Panc1 (cell line): ENCODE data around the gene ZFHX2. TPM values are rescaled to one million over a fixed set of nuclear protein-coding genes. Genes with fewer than 3 reads are reported as not detected.

Source experiments
- ATAC-seq: fragments of 200-7000 bp; cut with Tn5 transposase; 2 replicates; pipeline ENCODE4 v1.9.1; 2020; ENCODE audit warnings: mild to moderate bottlenecking, moderate library complexity
- BruUV-seq: library from RNA; stranded (reverse); fragments of 400-500 nt; replicated peaks from 2 replicates; lab custom pipeline; 2021; lab: Mats Ljungman, UMichigan
- CTCF ChIA-PET: fragments of 300-600 bp; sonication (Branson Sonifier 250); formaldehyde crosslinking; loops from one replicate; lab custom pipeline; 2022; ENCODE audit warnings: antibody characterized with exemption; lab: Charles Lee
- POLR2A ChIA-PET: fragments of 300-600 bp; sonication (Branson Sonifier 250); formaldehyde crosslinking; loops from one replicate; lab custom pipeline; 2022; ENCODE audit warnings: antibody characterized with exemption; lab: Charles Lee
- DNase-seq: peaks from one replicate; pipeline ENCODE4 v3.0.0-alpha.2; 2010; ENCODE audit warnings: low read depth, low spot score
- H3K27ac ChIP-seq: 2 replicates; pipeline ENCODE4 v1.5.1; 2011; ENCODE audit warnings: mild to moderate bottlenecking, low read length, inconsistent platforms
- H3K27me3 ChIP-seq: fragments of 200-500 bp; sonication (Bioruptor generic); 2 replicates; pipeline ENCODE4 v1.6.0; 2014; ENCODE audit warnings: low read length, inconsistent platforms; ENCODE audit not compliant: control insufficient read depth, insufficient read depth
- H3K36me3 ChIP-seq: fragments of 200-500 bp; sonication (Bioruptor generic); 2 replicates; pipeline ENCODE4 v1.5.1; 2014; ENCODE audit warnings: inconsistent platforms, mild to moderate bottlenecking, low read length, moderate library complexity; ENCODE audit not compliant: control insufficient read depth, insufficient read depth
- H3K4me1 ChIP-seq: 2 replicates; pipeline ENCODE4 v1.5.1; 2011; ENCODE audit warnings: inconsistent platforms, mild to moderate bottlenecking, low read length, moderate library complexity; ENCODE audit not compliant: control insufficient read depth, insufficient read depth
- H3K4me3 ChIP-seq, 2 experiments: 2 replicates each; pipeline ENCODE4 v1.5.1; 2011 to 2012; ENCODE audit warnings: low read depth in 2 of 2, low read length in 2 of 2, mild to moderate bottlenecking in 2 of 2, inconsistent platforms in 1 of 2, moderate library complexity in 1 of 2
- H3K9me3 ChIP-seq: fragments of 200-500 bp; sonication (Bioruptor generic); 2 replicates; pipeline ENCODE4 v1.5.1; 2014; ENCODE audit warnings: low read depth, mild to moderate bottlenecking, inconsistent platforms, low read length, moderate library complexity; ENCODE audit not compliant: control insufficient read depth, insufficient read depth
- POLR2AphosphoS5 ChIP-seq: IDR thresholded peaks from 2 replicates; pipeline ENCODE4 v1.6.1; 2012; ENCODE audit warnings: mild to moderate bottlenecking, low read depth, low read length, moderate library complexity
- SIN3A ChIP-seq: IDR thresholded peaks from 2 replicates; pipeline ENCODE4 v1.6.1; 2012; ENCODE audit warnings: low read depth, mild to moderate bottlenecking, low read length, moderate library complexity, borderline replicate concordance; ENCODE audit not compliant: insufficient read depth
- TCF7L2 ChIP-seq: IDR thresholded peaks from 2 replicates; pipeline ENCODE4 v1.6.1; 2011; ENCODE audit warnings: mild to moderate bottlenecking, low read depth, low read length, inconsistent platforms
- in situ Hi-C: cut with HindIII; loops from 2 replicates; pipeline ENCODE4 v1.10.0; 2016; ENCODE audit warnings: low sequenced_read_pairs, low pct_unique_long_range_greater_than_20kb
- intact Hi-C: fragments of 100-400 bp; cut with micrococcal nuclease; formaldehyde crosslinking; loops from one replicate; pipeline ENCODE4 v1.10.0; 2022; ENCODE audit not compliant: unreplicated experiment
- total RNA-seq: library from RNA; stranded (reverse); gene quantifications from one replicate; pipeline ENCODE4 v1.2.1, GENCODE V29; 2021; ENCODE audit not compliant: unreplicated experiment
- TF ChIP-seq, protein P1 (sequence below): fragments of 450-650 bp; IDR thresholded peaks from 2 replicates; pipeline ENCODE4 v1.5.1; 2017; ENCODE audit warnings: mild to moderate bottlenecking
- TF ChIP-seq, protein P2 (sequence below), 2 experiments: IDR thresholded peaks; 2 replicates each; pipeline ENCODE4 v1.6.1; 2011 to 2012; ENCODE audit warnings: low read depth in 2 of 2, control low read depth in 1 of 2, low read length in 1 of 2, mild to moderate bottlenecking in 1 of 2, moderate library complexity in 1 of 2; ENCODE audit not compliant: insufficient read depth in 1 of 2

The ZFHX2 gene
- total RNA-seq, 1 experiment from 2014 or later: 2.4 TPM

DNA sequence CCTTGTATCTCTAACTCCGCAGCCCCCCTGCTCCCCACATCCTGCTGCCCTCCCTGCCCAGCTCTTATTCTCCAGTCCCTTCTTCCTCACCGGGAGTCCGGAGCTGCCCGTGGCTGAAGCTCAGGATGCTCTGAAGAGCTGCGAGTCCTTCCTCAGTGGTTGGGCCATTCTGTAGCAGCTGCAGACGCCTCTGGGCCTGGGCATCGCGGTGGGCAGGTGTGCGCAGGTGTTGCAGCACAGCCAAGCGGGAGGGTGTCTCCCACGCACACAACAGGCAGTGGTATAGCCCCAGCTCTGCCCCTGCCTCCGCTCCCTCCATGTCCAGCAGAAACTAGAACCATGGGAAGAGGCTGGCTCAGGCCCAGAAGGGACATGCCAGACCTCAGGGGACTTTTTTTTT, 20.2 kb downstream of the ZFHX2 start:
- Histone ChIP-seq H3K4me1 (no peaks in the 10 kb centered on the region), H3K4me3 (no peak overlapping the region), H3K27me3 (no peaks in the 10 kb centered on the region), H3K9me3 (no peaks in the 10 kb centered on the region), H3K27ac (no peak overlapping the region), H3K36me3 (no peaks in the 10 kb centered on the region)
- POLR2A ChIA-PET: no interaction called here
- no TSS peak for BruUV-seq
- TF ChIP-seq, protein P1, sequence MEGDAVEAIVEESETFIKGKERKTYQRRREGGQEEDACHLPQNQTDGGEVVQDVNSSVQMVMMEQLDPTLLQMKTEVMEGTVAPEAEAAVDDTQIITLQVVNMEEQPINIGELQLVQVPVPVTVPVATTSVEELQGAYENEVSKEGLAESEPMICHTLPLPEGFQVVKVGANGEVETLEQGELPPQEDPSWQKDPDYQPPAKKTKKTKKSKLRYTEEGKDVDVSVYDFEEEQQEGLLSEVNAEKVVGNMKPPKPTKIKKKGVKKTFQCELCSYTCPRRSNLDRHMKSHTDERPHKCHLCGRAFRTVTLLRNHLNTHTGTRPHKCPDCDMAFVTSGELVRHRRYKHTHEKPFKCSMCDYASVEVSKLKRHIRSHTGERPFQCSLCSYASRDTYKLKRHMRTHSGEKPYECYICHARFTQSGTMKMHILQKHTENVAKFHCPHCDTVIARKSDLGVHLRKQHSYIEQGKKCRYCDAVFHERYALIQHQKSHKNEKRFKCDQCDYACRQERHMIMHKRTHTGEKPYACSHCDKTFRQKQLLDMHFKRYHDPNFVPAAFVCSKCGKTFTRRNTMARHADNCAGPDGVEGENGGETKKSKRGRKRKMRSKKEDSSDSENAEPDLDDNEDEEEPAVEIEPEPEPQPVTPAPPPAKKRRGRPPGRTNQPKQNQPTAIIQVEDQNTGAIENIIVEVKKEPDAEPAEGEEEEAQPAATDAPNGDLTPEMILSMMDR: no peak
- no peak for TF ChIP-seq SIN3A
- TF ChIP-seq POLR2AphosphoS5: no peak
- TF ChIP-seq, protein P2, sequence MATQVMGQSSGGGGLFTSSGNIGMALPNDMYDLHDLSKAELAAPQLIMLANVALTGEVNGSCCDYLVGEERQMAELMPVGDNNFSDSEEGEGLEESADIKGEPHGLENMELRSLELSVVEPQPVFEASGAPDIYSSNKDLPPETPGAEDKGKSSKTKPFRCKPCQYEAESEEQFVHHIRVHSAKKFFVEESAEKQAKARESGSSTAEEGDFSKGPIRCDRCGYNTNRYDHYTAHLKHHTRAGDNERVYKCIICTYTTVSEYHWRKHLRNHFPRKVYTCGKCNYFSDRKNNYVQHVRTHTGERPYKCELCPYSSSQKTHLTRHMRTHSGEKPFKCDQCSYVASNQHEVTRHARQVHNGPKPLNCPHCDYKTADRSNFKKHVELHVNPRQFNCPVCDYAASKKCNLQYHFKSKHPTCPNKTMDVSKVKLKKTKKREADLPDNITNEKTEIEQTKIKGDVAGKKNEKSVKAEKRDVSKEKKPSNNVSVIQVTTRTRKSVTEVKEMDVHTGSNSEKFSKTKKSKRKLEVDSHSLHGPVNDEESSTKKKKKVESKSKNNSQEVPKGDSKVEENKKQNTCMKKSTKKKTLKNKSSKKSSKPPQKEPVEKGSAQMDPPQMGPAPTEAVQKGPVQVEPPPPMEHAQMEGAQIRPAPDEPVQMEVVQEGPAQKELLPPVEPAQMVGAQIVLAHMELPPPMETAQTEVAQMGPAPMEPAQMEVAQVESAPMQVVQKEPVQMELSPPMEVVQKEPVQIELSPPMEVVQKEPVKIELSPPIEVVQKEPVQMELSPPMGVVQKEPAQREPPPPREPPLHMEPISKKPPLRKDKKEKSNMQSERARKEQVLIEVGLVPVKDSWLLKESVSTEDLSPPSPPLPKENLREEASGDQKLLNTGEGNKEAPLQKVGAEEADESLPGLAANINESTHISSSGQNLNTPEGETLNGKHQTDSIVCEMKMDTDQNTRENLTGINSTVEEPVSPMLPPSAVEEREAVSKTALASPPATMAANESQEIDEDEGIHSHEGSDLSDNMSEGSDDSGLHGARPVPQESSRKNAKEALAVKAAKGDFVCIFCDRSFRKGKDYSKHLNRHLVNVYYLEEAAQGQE (IDR thresholded peaks at IDR 0.05; ENCODE audit: insufficient read depth in 1 of 2, low read depth in 2 of 2, low read length in 1 of 2): no peak
- no peak for TF ChIP-seq TCF7L2
- ATAC-seq: no peak
- DNase-seq: no peak
- intact Hi-C loops (no loop called here), in situ Hi-C loops (no loop called here)
- CTCF ChIA-PET: no interaction called here

DNA sequence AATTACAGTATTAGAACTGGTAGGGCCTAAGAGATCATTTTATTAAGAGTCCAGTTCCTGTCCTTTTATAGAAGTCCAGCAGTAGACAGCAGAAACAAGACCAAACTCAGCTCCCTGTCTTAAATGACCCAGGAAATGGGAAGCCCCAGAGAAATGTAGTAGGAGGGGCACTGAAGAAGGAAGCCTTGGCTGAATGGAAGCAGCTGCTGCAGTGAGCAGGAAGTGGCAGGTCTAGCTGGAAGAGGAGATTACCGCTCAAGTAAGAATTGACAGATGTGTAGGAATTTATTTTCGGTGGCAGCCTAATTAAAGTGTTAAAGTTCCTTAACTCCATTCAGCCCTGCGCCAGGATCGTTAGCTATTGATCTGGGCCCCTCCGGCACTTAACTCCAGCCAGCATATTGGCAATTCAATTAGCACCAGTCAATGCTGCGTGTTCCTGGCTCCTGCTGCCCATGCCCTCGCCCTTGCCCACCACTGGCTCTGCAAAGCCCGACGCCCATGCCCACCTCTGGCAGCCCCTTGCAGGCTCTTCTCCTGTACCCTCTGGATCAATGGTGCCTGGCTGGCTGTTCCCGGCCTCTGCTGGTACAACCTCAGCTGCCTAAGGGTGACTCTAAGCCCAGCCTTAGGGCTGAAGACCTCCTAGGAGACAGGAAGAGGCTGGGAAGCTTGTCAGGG, 21.1 kb downstream of the ZFHX2 start:
- TF ChIP-seq, protein P1: no peak
- TF ChIP-seq, protein P2 (IDR thresholded peaks at IDR 0.05; ENCODE audit: insufficient read depth in 1 of 2, low read depth in 2 of 2, low read length in 1 of 2): no peak
- no peak for TF ChIP-seq TCF7L2
- no peak for TF ChIP-seq POLR2AphosphoS5
- no peak for TF ChIP-seq SIN3A
- H3K36me3 ChIP-seq: no peaks in the 10 kb centered on the region
- ATAC-seq (no peak), DNase-seq (no peak)
- H3K9me3 ChIP-seq: no peaks in the 10 kb centered on the region
- CTCF ChIA-PET: no interaction called here
- no peaks in the 10 kb centered on the region for H3K27me3 ChIP-seq
- no peaks in the 10 kb centered on the region for H3K4me1 ChIP-seq
- no peak overlapping the region for H3K4me3 ChIP-seq
- POLR2A ChIA-PET: no interaction called here
- intact Hi-C loops (no loop called here), in situ Hi-C loops (no loop called here)
- no TSS peak for BruUV-seq
- no peak overlapping the region for H3K27ac ChIP-seq
